Endothelial cell of umbilical vein (primary cell): ENCODE results near the gene EIF2S2.

Source experiments
- CTCF ChIP-seq, 2 donors: IDR thresholded peaks; 1 replicate in 1 of 2; 2 replicates in 1 of 2; pipeline ENCODE4 v1.5.1; 2011; ENCODE audit warnings: low read length in 2 of 2, mild to moderate bottlenecking in 2 of 2, moderate library complexity in 2 of 2, control low read depth in 1 of 2, inconsistent platforms in 1 of 2, low read depth in 1 of 2; ENCODE audit not compliant: insufficient read depth in 1 of 2; ENCODE audit errors: extremely low read depth in 1 of 2
- POLR2A ChIP-seq: IDR thresholded peaks from 2 replicates; pipeline ENCODE4 v1.6.1; 2012; ENCODE audit warnings: low read depth, mild to moderate bottlenecking, control low read depth, low read length

GRCh38 chr20:34096699-34097444 is 15.2 kb downstream of the EIF2S2 start:
- TF ChIP-seq CTCF (IDR thresholded peaks at IDR 0.05; ENCODE audit: extremely low read depth in 1 of 2, insufficient read depth in 1 of 2, low read depth in 1 of 2, low read length in 2 of 2) (no peak), POLR2A (no peak)
